Activated T-helper 17 cell treated with anti-CD3 and anti-CD28 coated beads, Interleukin-2, amount 50 U/mL, for 72 hours (primary cell): ENCODE measurements around the gene ANKRD24. TPM values are rescaled to one million over a fixed set of nuclear protein-coding genes. Genes with fewer than 3 reads are reported as not detected.
"Not testable (repeated sequence)": the region's sequence is repeated elsewhere in the genome, so short reads cannot be mapped to it uniquely, and the experiment has no call there.

Source experiments
- ATAC-seq: fragments of 150-1000 bp; cut with Tn5 transposase; replicated peaks from 2 replicates; pipeline ENCODE4 v1.10.0; 2021; ENCODE audit warnings: mild to moderate bottlenecking, moderate library complexity
- H3K27ac Mint-ChIP-seq: one replicate; pipeline ENCODE4 v1.8.0; 2022; ENCODE audit warnings: mixed read lengths
- H3K27me3 Mint-ChIP-seq: one replicate; pipeline ENCODE4 v1.8.0; 2022; ENCODE audit warnings: mixed read lengths
- H3K36me3 Mint-ChIP-seq: one replicate; pipeline ENCODE4 v1.8.0; 2022; ENCODE audit warnings: low read depth, mild to moderate bottlenecking, mixed read lengths
- H3K4me1 Mint-ChIP-seq: one replicate; pipeline ENCODE4 v1.8.0; 2022; ENCODE audit warnings: mixed read lengths
- H3K4me3 Mint-ChIP-seq: one replicate; pipeline ENCODE4 v1.8.0; 2022; ENCODE audit warnings: mild to moderate bottlenecking, mixed read lengths
- H3K9me3 Mint-ChIP-seq: one replicate; pipeline ENCODE4 v1.8.0; 2022; ENCODE audit warnings: mixed read lengths
- total RNA-seq, 2 donors: library from RNA; stranded (reverse); gene quantifications; one replicate each; pipeline ENCODE4 v1.2.3, GENCODE V29; 2022

The ANKRD24 gene
- total RNA-seq: 1 to 10 TPM; 1.2 to 2.5 TPM

- peak within 1 kb of the TSS; percentile 98 for H3K27ac Mint-ChIP-seq
- peaks cover 18% of the 10 kb centered on the region for H3K4me1 Mint-ChIP-seq
- ATAC-seq: peak; percentile 95
- peak within 1 kb of the TSS; percentile 98 for H3K4me3 Mint-ChIP-seq
- no peaks in the 10 kb centered on the region for H3K9me3 Mint-ChIP-seq
- peaks cover 46% of the 10 kb centered on the region for H3K36me3 Mint-ChIP-seq
- no peaks in the 10 kb centered on the region for H3K27me3 Mint-ChIP-seq
Observed at GRCh38 chr19:4182084-4182810, at the start of gene ANKRD24, which contains the start of gene SIRT6. Gene ANKRD24, plus strand, starts transcription at chr19:4182689. Its CDS starts 3,737 bp downstream, at chr19:4186426. Gene SIRT6, minus strand, starts transcription at chr19:4182563. Its CDS starts 24 bp downstream, at chr19:4182539.

- peaks cover under 1% of the 10 kb centered on the region for H3K4me1 Mint-ChIP-seq
- H3K36me3 Mint-ChIP-seq: no peaks in the 10 kb centered on the region
- H3K9me3 Mint-ChIP-seq: no peaks in the 10 kb centered on the region
- H3K4me3 Mint-ChIP-seq: no peak overlapping the region
- H3K27me3 Mint-ChIP-seq: no peaks in the 10 kb centered on the region
- no peak overlapping the region for H3K27ac Mint-ChIP-seq
- no peak for ATAC-seq
Observed at GRCh38 chr19:4134351-4134750, 48.1 kb upstream of the ANKRD24 start.

GRCh38 chr19:4135386-4135785 is 47.1 kb upstream of the ANKRD24 start:
- H3K36me3 Mint-ChIP-seq, H3K9me3 Mint-ChIP-seq, ATAC-seq, H3K27me3 Mint-ChIP-seq, H3K4me1 Mint-ChIP-seq, H3K27ac Mint-ChIP-seq, H3K4me3 Mint-ChIP-seq: not testable (repeated sequence)

GRCh38 chr19:4136680-4137088 is 45.8 kb upstream of the ANKRD24 start:
- Mint-ChIP-seq H3K4me3 (no peak overlapping the region), H3K27me3 (no peaks in the 10 kb centered on the region)

GRCh38 chr19:4138445-4138844 is 44.0 kb upstream of the ANKRD24 start:
- Mint-ChIP-seq H3K4me1 (peaks cover 7% of the 10 kb centered on the region), H3K9me3 (no peaks in the 10 kb centered on the region), H3K4me3 (no peak overlapping the region), H3K27me3 (no peaks in the 10 kb centered on the region), H3K27ac (no peak overlapping the region), H3K36me3 (no peaks in the 10 kb centered on the region)
- ATAC-seq: no peak

More at GRCh38 chr19:4136680-4137088, 45.8 kb upstream of the ANKRD24 start:
- H3K4me1 Mint-ChIP-seq: peaks cover 7% of the 10 kb centered on the region
- H3K36me3 Mint-ChIP-seq: no peaks in the 10 kb centered on the region
- H3K27ac Mint-ChIP-seq: no peak overlapping the region
- no peak for ATAC-seq
- no peaks in the 10 kb centered on the region for H3K9me3 Mint-ChIP-seq

- no peaks in the 10 kb centered on the region for H3K9me3 Mint-ChIP-seq
- H3K27me3 Mint-ChIP-seq: peaks cover 3% of the 10 kb centered on the region
- ATAC-seq: peak; percentile 96
- H3K36me3 Mint-ChIP-seq: no peaks in the 10 kb centered on the region
- H3K4me1 Mint-ChIP-seq: peaks cover 7% of the 10 kb centered on the region
- H3K4me3 Mint-ChIP-seq: peak overlapping the region; percentile 66
- H3K27ac Mint-ChIP-seq: peak overlapping the region; percentile 52
Observed at GRCh38 chr19:4139614-4140236, 42.8 kb upstream of the ANKRD24 start.

GRCh38 chr19:4140237-4140711 is 42.2 kb upstream of the ANKRD24 start:
- H3K36me3 Mint-ChIP-seq: no peaks in the 10 kb centered on the region
- H3K9me3 Mint-ChIP-seq: no peaks in the 10 kb centered on the region
- H3K4me1 Mint-ChIP-seq: peaks cover 7% of the 10 kb centered on the region
- H3K27ac Mint-ChIP-seq: peak overlapping the region; percentile 52
- H3K27me3 Mint-ChIP-seq: peaks cover 3% of the 10 kb centered on the region
- H3K4me3 Mint-ChIP-seq: peak overlapping the region; percentile 66
- ATAC-seq: peak; percentile 87

GRCh38 chr19:4142916-4143315 is 39.6 kb upstream of the ANKRD24 start:
- not testable (repeated sequence) for H3K27ac Mint-ChIP-seq, H3K9me3 Mint-ChIP-seq, H3K4me3 Mint-ChIP-seq, ATAC-seq, H3K27me3 Mint-ChIP-seq, H3K36me3 Mint-ChIP-seq, H3K4me1 Mint-ChIP-seq

- Mint-ChIP-seq H3K4me3 (no peak overlapping the region), H3K27me3 (peaks cover 7% of the 10 kb centered on the region), H3K4me1 (peaks cover 3% of the 10 kb centered on the region)
Observed at GRCh38 chr19:4144666-4145249, 37.7 kb upstream of the ANKRD24 start.

GRCh38 chr19:4149518-4150288 is 32.8 kb upstream of the ANKRD24 start:
- no peak for ATAC-seq
- peaks cover 4% of the 10 kb centered on the region for H3K27me3 Mint-ChIP-seq
- H3K4me1 Mint-ChIP-seq: peaks cover 6% of the 10 kb centered on the region
- H3K9me3 Mint-ChIP-seq: no peaks in the 10 kb centered on the region
- H3K27ac Mint-ChIP-seq: no peak overlapping the region
- no peaks in the 10 kb centered on the region for H3K36me3 Mint-ChIP-seq
- H3K4me3 Mint-ChIP-seq: no peak overlapping the region

More at GRCh38 chr19:4144666-4145249, 37.7 kb upstream of the ANKRD24 start:
- Mint-ChIP-seq H3K9me3 (no peaks in the 10 kb centered on the region), H3K36me3 (no peaks in the 10 kb centered on the region), H3K27ac (no peak overlapping the region)
- ATAC-seq: no peak

GRCh38 chr19:4151623-4152022 is 30.9 kb upstream of the ANKRD24 start:
- H3K36me3 Mint-ChIP-seq: no peaks in the 10 kb centered on the region
- no peaks in the 10 kb centered on the region for H3K27me3 Mint-ChIP-seq
- no peak overlapping the region for H3K27ac Mint-ChIP-seq
- H3K9me3 Mint-ChIP-seq: no peaks in the 10 kb centered on the region
- H3K4me1 Mint-ChIP-seq: peaks cover 6% of the 10 kb centered on the region
- ATAC-seq: no peak
- H3K4me3 Mint-ChIP-seq: no peak overlapping the region

GRCh38 chr19:4152241-4152998 is 30.1 kb upstream of the ANKRD24 start:
- no peak for ATAC-seq
- Mint-ChIP-seq H3K27ac (peak overlapping the region; percentile 70), H3K4me3 (peak overlapping the region; percentile 62), H3K36me3 (no peaks in the 10 kb centered on the region), H3K4me1 (peaks cover 6% of the 10 kb centered on the region), H3K27me3 (no peaks in the 10 kb centered on the region), H3K9me3 (no peaks in the 10 kb centered on the region)

GRCh38 chr19:4154571-4155312 is 27.7 kb upstream of the ANKRD24 start:
- Mint-ChIP-seq H3K36me3 (no peaks in the 10 kb centered on the region), H3K4me1 (peaks cover 6% of the 10 kb centered on the region), H3K27ac (no peak overlapping the region), H3K4me3 (no peak overlapping the region), H3K27me3 (no peaks in the 10 kb centered on the region), H3K9me3 (no peaks in the 10 kb centered on the region)
- no peak for ATAC-seq
